Measurements from ENCODE around the gene SND1.

The SND1 gene

GRCh38 chr7:128084896-128085608 is 433.1 kb downstream of the SND1 start:
- H3K9me3 Mint-ChIP-seq = no peaks in the 10 kb centered on the region
- peak overlapping the region; percentile 34 for H3K27ac Mint-ChIP-seq
- no peaks in the 10 kb centered on the region for H3K4me1 Mint-ChIP-seq
- ATAC-seq = no peak
- no peak for DNase-seq (ENCODE audit: low spot score in 2 of 2)
- peaks cover 79% of the 10 kb centered on the region for H3K36me3 Mint-ChIP-seq
- no peak overlapping the region for H3K4me3 Mint-ChIP-seq

GRCh38 chr7:128090492-128090891 is 438.5 kb downstream of the SND1 start:
- Mint-ChIP-seq H3K36me3 (peaks cover 90% of the 10 kb centered on the region), H3K27ac (peak overlapping the region; percentile 27), H3K4me1 (peaks cover 10% of the 10 kb centered on the region), H3K4me3 (no peak overlapping the region), H3K9me3 (no peaks in the 10 kb centered on the region)
- DNase-seq (ENCODE audit: low spot score in 2 of 2) (no peak), ATAC-seq (no peak)

DNA sequence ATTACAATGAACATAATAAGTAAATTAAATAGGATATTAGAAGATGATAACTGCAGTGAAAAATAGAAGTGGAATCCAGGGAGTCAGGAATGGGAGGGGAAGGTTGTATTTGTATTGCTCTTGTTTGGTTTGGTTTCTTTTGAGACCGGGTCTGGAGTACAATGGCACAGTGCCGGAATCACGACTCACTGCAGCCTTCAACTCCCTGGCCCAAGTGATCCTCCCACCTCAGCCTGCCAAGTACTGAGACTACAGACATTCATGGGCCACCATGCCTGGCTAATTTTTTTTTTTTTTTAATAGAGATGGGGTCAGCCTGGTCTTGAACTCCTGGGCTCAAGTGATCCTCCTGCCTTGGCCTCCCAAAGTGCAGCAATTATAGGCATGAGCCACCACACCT is 439.1 kb downstream of the SND1 start:
- peaks cover 90% of the 10 kb centered on the region for H3K36me3 Mint-ChIP-seq
- peaks cover 10% of the 10 kb centered on the region for H3K4me1 Mint-ChIP-seq
- DNase-seq (ENCODE audit: low spot score in 2 of 2) (no peak), ATAC-seq (no peak)
- H3K27ac Mint-ChIP-seq = peak overlapping the region; percentile 27
- no peak overlapping the region for H3K4me3 Mint-ChIP-seq
- no peaks in the 10 kb centered on the region for H3K9me3 Mint-ChIP-seq

DNA sequence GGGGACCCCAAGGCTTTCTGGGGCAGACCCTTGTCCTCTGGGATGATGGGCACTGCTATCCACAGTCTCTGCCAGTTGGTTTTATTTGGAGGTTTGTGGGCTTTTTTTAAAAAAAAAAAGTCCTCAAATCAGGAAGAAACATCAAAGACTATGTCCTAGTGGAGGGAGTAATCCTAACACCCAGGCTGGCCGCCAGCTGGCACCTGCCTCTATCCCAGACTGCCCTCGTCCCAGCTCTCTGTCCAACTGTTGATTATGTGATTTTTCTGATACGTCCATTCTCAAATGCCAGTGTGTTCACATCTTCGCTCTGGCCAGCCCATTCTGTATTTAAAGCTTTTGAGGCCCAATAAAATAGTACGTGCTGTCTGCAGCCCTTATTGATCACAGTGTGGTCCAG is 440.2 kb downstream of the SND1 start:
- Mint-ChIP-seq H3K4me1 (peaks cover 10% of the 10 kb centered on the region), H3K27ac (no peak overlapping the region), H3K36me3 (peaks cover 90% of the 10 kb centered on the region), H3K4me3 (no peak overlapping the region), H3K9me3 (no peaks in the 10 kb centered on the region)
- DNase-seq (ENCODE audit: low spot score in 2 of 2) (no peak), ATAC-seq (no peak)

- Mint-ChIP-seq H3K9me3 (no peaks in the 10 kb centered on the region), H3K27ac (peak overlapping the region; percentile 54), H3K4me1 (peaks cover 18% of the 10 kb centered on the region), H3K36me3 (peaks cover 85% of the 10 kb centered on the region), H3K4me3 (no peak overlapping the region)
- ATAC-seq (peak; percentile 64), DNase-seq (ENCODE audit: low spot score in 2 of 2) (no peak)
Observed at GRCh38 chr7:128093614-128094570, 441.9 kb downstream of the SND1 start.

GRCh38 chr7:128094686-128095085 is 442.7 kb downstream of the SND1 start:
- no peak overlapping the region for H3K4me3 Mint-ChIP-seq
- H3K4me1 Mint-ChIP-seq = peaks cover 26% of the 10 kb centered on the region
- H3K36me3 Mint-ChIP-seq = peaks cover 79% of the 10 kb centered on the region
- DNase-seq (ENCODE audit: low spot score in 2 of 2) = no peak
- ATAC-seq = no peak
- H3K27ac Mint-ChIP-seq = peak overlapping the region; percentile 23
- no peaks in the 10 kb centered on the region for H3K9me3 Mint-ChIP-seq

GRCh38 chr7:128097211-128097731 is 445.3 kb downstream of the SND1 start:
- H3K4me3 Mint-ChIP-seq = no peak overlapping the region
- no peak for ATAC-seq
- no peak for DNase-seq (ENCODE audit: low spot score in 2 of 2)
- H3K9me3 Mint-ChIP-seq = no peaks in the 10 kb centered on the region
- H3K4me1 Mint-ChIP-seq = peaks cover 47% of the 10 kb centered on the region
- H3K36me3 Mint-ChIP-seq = peaks cover 72% of the 10 kb centered on the region
- no peak overlapping the region for H3K27ac Mint-ChIP-seq

DNA sequence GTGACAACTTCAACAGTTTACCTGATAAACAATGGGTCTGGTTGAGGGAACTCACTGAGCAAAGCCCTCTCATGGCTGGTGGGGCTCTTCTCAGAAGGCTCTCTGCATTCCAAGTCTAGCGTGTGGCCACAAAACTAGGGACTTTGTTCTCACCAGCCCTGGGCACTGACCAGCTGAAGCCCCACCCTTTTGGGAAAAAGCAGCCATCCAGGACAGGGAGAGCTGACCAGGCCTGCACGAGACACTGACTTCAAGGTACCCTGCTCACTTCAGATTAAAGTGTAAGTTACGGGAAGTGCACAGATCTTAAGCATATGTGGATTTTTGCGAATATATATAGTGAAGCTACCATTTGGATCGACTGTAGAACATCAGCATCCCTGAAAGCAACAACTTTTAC is 446.6 kb downstream of the SND1 start:
- H3K4me3 Mint-ChIP-seq = no peak overlapping the region
- ATAC-seq (no peak), DNase-seq (ENCODE audit: low spot score in 2 of 2) (no peak)
- H3K9me3 Mint-ChIP-seq = no peaks in the 10 kb centered on the region
- H3K27ac Mint-ChIP-seq = peak overlapping the region; percentile 86
- peaks cover 49% of the 10 kb centered on the region for H3K4me1 Mint-ChIP-seq
- H3K36me3 Mint-ChIP-seq = peaks cover 71% of the 10 kb centered on the region

DNA sequence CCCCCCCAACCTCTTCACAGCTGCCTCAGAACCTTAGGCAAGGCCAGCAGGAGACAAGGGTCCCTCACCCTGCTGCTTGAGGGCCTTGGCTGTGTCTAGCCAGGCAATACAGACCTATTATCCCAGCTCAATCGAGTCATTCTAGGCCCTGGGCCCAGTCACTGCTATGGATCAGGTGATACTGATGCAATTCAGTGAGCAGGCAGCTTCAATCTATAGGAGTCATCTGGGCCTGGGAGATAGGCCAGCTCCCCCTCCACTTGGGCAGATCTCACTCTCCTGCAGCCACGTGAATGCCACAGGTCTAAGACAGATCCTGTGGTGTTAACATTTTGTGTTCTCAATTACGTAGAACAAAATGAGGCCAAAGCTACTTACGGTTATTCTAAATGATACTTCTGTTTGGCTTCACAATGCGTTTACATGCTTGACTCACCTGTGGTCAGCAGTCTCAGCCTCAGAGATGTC is 447.2 kb downstream of the SND1 start:
- Mint-ChIP-seq H3K36me3 (peaks cover 70% of the 10 kb centered on the region), H3K4me1 (peaks cover 49% of the 10 kb centered on the region), H3K9me3 (no peaks in the 10 kb centered on the region), H3K4me3 (no peak overlapping the region), H3K27ac (peak overlapping the region; percentile 86)
- peak; percentile 89 for ATAC-seq
- DNase-seq (ENCODE audit: low spot score in 2 of 2) = peak in 1 of 2 donors; percentile 54

DNA sequence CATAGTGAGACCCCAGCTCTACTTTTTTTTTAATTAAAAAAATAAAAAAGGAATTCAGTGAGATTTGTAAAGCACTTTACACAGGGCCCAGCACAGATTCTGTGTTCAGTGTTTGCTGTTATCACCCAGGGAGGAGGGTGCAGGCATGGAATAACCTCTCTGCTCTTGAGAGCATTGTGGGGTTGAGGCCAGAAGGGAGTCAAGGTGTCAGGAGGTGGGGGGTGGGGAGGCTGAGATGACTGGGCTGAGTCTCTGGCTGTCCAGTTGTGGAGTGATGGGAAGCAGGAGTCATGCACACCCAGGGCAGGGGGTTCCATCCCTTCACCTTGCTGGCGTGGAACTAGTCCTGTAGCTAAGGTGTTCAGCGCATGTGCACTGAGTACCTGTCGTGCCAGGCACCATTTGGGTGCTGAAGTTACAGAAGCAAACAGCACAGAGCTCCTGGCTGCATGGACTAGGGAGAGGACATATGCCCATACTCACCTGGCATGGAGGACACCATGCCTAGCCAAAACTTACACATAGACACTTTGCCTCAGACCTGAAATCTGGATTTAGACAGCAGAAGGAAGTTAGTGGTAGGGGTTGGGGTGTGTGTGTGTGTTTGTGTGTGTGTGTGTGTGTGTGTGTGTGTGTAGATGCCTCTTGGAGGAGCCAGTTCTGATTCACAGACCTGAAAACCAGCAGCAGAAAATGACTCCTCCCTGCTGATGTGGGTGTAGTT is 448.4 kb downstream of the SND1 start:
- Mint-ChIP-seq H3K9me3 (no peaks in the 10 kb centered on the region), H3K4me3 (no peak overlapping the region), H3K36me3 (peaks cover 66% of the 10 kb centered on the region), H3K4me1 (peaks cover 49% of the 10 kb centered on the region), H3K27ac (peak overlapping the region; percentile 69)
- ATAC-seq = no peak
- no peak for DNase-seq (ENCODE audit: low spot score in 2 of 2)

DNA sequence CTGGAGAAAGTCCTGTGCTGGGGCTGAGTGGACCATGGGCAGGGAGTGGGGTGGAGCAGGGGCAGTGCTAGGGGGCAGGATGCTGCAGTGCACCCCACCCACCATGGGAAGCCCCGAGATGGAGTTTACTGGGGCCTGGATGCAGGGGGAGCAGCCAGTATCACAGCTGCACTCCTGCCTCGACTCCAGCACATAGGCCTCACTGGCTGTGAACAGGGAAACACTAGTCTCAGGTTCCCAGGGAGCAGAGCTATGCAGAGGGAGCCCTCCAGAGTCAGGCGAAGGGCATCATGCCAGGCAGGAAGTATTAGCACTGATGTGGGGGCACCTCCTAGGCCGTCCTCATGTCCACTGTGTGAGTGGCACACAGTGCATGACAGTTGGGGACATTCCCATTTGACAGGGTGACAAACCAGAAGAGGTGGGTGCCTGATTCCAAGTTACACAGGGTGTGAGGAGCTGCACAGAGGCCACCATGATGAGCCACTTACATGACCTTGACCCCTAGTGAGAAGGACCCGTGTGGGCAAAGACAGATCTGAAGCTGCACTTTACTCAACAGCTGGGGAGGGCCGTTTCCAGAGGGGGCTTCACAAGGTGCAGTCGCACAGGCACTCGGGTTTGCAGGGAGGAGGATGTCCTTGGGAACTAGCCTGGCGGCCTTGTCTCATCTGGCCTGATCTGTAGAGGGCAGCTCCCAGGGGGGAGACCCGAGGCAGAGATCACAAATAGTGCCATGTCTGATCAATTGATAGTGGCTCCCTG is 449.1 kb downstream of the SND1 start:
- Mint-ChIP-seq H3K27ac (peak overlapping the region; percentile 69), H3K4me3 (no peak overlapping the region), H3K4me1 (peaks cover 49% of the 10 kb centered on the region), H3K36me3 (peaks cover 65% of the 10 kb centered on the region), H3K9me3 (no peaks in the 10 kb centered on the region)
- DNase-seq (ENCODE audit: low spot score in 2 of 2) (no peak), ATAC-seq (no peak)

GRCh38 chr7:128102490-128103291 is 450.7 kb downstream of the SND1 start:
- DNase-seq (ENCODE audit: low spot score in 2 of 2) = no peak
- no peak for ATAC-seq
- Mint-ChIP-seq H3K4me3 (peak overlapping the region; percentile 76), H3K36me3 (peaks cover 61% of the 10 kb centered on the region), H3K9me3 (no peaks in the 10 kb centered on the region), H3K4me1 (peaks cover 59% of the 10 kb centered on the region), H3K27ac (peak overlapping the region; percentile 69)

DNA sequence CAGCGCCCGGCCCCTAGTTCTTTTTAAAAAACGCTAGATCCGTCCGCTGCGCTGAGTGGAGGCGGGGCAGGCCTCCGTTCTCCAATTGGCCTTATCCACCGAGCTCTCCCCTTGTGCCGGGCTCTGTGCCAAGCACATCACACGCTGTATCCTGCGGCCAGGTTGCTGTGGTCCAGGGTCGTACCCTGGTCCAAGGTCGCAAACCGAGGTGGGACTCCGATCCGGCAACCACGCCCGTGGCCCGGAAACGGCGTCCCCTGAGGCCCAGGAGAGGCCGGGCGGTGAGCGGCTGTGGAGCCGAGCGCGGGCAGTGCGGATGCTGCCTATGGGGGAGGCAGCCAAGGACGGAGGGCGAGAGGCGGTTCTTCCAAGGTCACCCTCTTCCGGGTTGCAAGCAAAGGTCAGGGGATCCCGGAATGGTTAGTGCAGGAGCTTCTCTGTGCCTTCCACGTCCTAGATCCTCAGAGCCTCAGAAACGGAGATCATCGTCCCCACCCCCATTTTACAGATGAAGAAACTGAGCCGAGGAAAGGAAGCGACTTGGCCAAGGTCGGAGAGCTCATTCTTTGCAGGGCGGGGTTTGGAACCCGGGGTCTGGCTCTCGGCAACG is 451.6 kb downstream of the SND1 start:
- H3K4me3 Mint-ChIP-seq = peak overlapping the region; percentile 76
- peak; percentile 17 for ATAC-seq
- peaks cover 59% of the 10 kb centered on the region for H3K4me1 Mint-ChIP-seq
- H3K36me3 Mint-ChIP-seq = peaks cover 56% of the 10 kb centered on the region
- peak overlapping the region; percentile 90 for H3K27ac Mint-ChIP-seq
- no peaks in the 10 kb centered on the region for H3K9me3 Mint-ChIP-seq
- DNase-seq (ENCODE audit: low spot score in 2 of 2) = peak in 1 of 2 donors; percentile 69
